Measurements from ENCODE around the gene SAMD5. TPM values are rescaled to one million over a fixed set of nuclear protein-coding genes. Genes with fewer than 3 reads are reported as not detected.

Gene SAMD5
- polyA plus RNA-seq (2011; rRNA removed): 1.5 and 2.0 TPM in 2 replicates
- 0.17 and 0.29 TPM in 2 replicates for polyA plus RNA-seq (2012; cell fraction: cytosol; rRNA removed)
- polyA plus RNA-seq (2012; cell fraction: nucleus; rRNA removed): 0.10 and 0.21 TPM in 2 replicates
- 0.67 to 0.91 TPM (median 0.79 TPM) in 3 replicates for polyA plus RNA-seq (2017; fragmentation: RNase III; extraction: RNeasy Plus Mini Kit Qiagen cat#74134 plus additional on column Dnase treatment)
- polyA minus RNA-seq (2011; rRNA and poly(A)+ RNA removed): 1.5 and 1.7 TPM in 2 replicates

DNA sequence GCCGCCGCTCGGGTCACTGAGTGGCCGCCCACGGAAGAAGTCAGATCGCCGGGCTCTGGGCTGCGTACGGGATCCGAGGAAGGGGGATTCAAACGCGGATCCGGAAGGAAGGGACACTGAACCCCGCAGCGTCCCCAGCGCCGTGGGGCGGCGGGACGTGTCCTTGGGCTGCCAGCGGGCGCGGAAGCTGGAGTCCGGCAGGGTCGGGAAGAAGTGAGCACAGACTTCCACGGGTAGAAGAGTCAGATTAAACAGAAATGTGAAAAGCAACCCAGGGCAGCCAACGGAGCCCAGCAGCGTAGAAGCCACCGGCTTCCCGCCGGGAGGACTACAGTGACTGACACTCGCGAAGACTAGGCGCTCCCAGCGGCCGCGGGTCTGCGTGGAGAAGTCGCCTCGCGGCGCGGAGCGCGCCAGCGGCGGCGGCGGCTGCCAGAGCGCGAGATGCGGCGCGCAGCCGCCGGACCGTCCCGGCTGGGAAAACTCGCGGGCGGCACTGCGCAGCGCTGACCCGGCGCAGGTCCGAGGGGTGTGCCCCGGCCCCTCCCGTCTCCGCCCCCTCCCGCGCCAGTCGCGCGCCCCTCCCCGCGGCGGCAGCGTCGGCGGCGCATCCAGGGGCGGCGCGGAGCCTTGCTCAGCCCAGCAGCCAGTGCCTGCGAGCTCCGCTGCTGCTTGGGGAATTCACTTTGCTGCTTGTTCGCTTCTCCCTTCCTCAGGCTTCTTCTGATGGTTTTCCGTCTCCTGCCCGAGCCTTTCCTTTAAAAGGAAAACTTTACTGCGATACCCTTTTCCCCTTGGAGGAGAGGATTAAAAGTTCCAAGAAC lies at the start of gene SAMD5:
Gene SAMD5 (plus strand): TSS at position 649 of the 824 bp plus-strand sequence. CDS start 239 bp downstream, outside the sequence.
- peak within 1 kb of the TSS; percentile 74 for H3K4me3 ChIP-seq
- ChIA-PET POLR2A (interaction anchor here (0.6 kb wide), 1 partner anchor 32 kb away, joined by 4 read pairs; no protein-coding TSS in a partner anchor), CTCF (interaction anchor here (0.6 to 4.3 kb wide), 9 partner anchors 12 to 670 kb away, joined by 3 to 46 read pairs (median 5); no protein-coding TSS in a partner anchor)
- H3K4me2 ChIP-seq: peak within 1 kb of the TSS; percentile 96
- DNase-seq (ENCODE audit: low read depth in 1 of 2, low spot score in 1 of 2) (peak; percentile 36 to 62), FAIRE-seq (no peak), ATAC-seq (peak; percentile 77 to 82)
- H3K27ac ChIP-seq: peak within 1 kb of the TSS; percentile 67 to 82
- no peaks in the 10 kb centered on the region for H3K9me3 ChIP-seq
- TF ChIP-seq, protein P1, sequence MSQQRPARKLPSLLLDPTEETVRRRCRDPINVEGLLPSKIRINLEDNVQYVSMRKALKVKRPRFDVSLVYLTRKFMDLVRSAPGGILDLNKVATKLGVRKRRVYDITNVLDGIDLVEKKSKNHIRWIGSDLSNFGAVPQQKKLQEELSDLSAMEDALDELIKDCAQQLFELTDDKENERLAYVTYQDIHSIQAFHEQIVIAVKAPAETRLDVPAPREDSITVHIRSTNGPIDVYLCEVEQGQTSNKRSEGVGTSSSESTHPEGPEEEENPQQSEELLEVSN (IDR thresholded peaks at IDR 0.05; ENCODE audit: borderline replicate concordance, low read depth): no peak
- TF ChIP-seq, protein P2, sequence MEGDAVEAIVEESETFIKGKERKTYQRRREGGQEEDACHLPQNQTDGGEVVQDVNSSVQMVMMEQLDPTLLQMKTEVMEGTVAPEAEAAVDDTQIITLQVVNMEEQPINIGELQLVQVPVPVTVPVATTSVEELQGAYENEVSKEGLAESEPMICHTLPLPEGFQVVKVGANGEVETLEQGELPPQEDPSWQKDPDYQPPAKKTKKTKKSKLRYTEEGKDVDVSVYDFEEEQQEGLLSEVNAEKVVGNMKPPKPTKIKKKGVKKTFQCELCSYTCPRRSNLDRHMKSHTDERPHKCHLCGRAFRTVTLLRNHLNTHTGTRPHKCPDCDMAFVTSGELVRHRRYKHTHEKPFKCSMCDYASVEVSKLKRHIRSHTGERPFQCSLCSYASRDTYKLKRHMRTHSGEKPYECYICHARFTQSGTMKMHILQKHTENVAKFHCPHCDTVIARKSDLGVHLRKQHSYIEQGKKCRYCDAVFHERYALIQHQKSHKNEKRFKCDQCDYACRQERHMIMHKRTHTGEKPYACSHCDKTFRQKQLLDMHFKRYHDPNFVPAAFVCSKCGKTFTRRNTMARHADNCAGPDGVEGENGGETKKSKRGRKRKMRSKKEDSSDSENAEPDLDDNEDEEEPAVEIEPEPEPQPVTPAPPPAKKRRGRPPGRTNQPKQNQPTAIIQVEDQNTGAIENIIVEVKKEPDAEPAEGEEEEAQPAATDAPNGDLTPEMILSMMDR (IDR thresholded peaks at IDR 0.05): no peak
- TF ChIP-seq, protein P3, sequence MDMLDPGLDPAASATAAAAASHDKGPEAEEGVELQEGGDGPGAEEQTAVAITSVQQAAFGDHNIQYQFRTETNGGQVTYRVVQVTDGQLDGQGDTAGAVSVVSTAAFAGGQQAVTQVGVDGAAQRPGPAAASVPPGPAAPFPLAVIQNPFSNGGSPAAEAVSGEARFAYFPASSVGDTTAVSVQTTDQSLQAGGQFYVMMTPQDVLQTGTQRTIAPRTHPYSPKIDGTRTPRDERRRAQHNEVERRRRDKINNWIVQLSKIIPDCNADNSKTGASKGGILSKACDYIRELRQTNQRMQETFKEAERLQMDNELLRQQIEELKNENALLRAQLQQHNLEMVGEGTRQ (IDR thresholded peaks at IDR 0.05): no peak
- no peak for TF ChIP-seq HOXB13 (CRISPR knock-in tag; IDR thresholded peaks at IDR 0.05; ENCODE audit: low read depth)
- no peak for TF ChIP-seq CEBPB (IDR thresholded peaks at IDR 0.05)
- TF ChIP-seq ZNF302 (CRISPR knock-in tag; IDR thresholded peaks at IDR 0.05): no peak
- TF ChIP-seq, protein P4, sequence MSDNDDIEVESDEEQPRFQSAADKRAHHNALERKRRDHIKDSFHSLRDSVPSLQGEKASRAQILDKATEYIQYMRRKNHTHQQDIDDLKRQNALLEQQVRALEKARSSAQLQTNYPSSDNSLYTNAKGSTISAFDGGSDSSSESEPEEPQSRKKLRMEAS (IDR thresholded peaks at IDR 0.05): no peak
- TF ChIP-seq ZFP36 (IDR thresholded peaks at IDR 0.05; ENCODE audit: borderline replicate concordance, partially characterized antibody): no peak
- no peak for TF ChIP-seq EHF (CRISPR knock-in tag; IDR thresholded peaks at IDR 0.05)
- TF ChIP-seq MYC (IDR thresholded peaks at IDR 0.05; ENCODE audit: borderline replicate concordance, low read length): no peak
- no peak for TF ChIP-seq CHD2 (IDR thresholded peaks at IDR 0.05; ENCODE audit: low read length, partially characterized antibody)
- TF ChIP-seq SREBF2 (IDR thresholded peaks at IDR 0.05): no peak
- TF ChIP-seq TFCP2L1 (CRISPR knock-in tag; IDR thresholded peaks at IDR 0.05): no peak
- WGBS (ENCODE audit: missing lambda C conversion rate): 2% methylated on average over 11 of the region's 90 CpGs
- 0 out of 3 replicates have a peak, but pooled peaks cover 5% of the 10 kb centered on the region for H3K4me1 ChIP-seq

DNA sequence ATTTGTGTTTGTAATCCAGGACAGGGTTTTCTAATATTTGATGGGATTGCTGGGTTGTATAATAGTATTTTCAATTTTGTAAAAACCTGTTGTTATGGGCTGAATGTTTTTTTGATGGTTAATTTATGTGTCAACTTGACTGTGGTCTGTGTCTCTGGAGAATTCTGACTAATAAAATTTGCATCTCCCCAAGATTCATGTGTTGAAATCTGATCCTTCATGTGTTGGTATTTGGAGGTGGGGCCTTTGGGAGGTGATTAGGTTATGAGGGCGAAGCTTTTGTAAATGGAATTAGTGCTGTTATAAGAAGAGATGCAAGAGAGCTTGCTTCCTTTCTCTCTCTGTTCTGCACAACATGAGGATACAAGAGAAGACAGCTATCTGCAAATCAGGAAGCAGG lies 48.7 kb upstream of the SAMD5 start:
- Histone ChIP-seq H3K27ac (no peak overlapping the region), H3K4me1 (no peaks in the 10 kb centered on the region), H3K4me2 (no peak overlapping the region), H3K9me3 (no peaks in the 10 kb centered on the region), H3K4me3 (no peak overlapping the region)
- 38% methylated on average over 1 of the region's 1 CpG for WGBS (ENCODE audit: missing lambda C conversion rate)
- DNase-seq (ENCODE audit: low read depth in 1 of 2, low spot score in 1 of 2): no peak
- TF ChIP-seq, protein P1 (IDR thresholded peaks at IDR 0.05; ENCODE audit: borderline replicate concordance, low read depth): no peak
- no peak for TF ChIP-seq CHD2 (IDR thresholded peaks at IDR 0.05; ENCODE audit: low read length, partially characterized antibody)
- no peak for TF ChIP-seq TFCP2L1 (CRISPR knock-in tag; IDR thresholded peaks at IDR 0.05)
- no peak for TF ChIP-seq POLR2AphosphoS2 (conservative IDR thresholded peaks at IDR 0.05; ENCODE audit: low read length)
- no peak for TF ChIP-seq RNF2 (IDR thresholded peaks at IDR 0.05; ENCODE audit: borderline replicate concordance, low read depth)
- no peak for TF ChIP-seq MAZ (IDR thresholded peaks at IDR 0.05; ENCODE audit: borderline replicate concordance, low read depth, low read length)
- no peak for TF ChIP-seq EP300 (IDR thresholded peaks at IDR 0.05)
- no peak for TF ChIP-seq NPAS2 (CRISPR knock-in tag; IDR thresholded peaks at IDR 0.05; ENCODE audit: borderline replicate concordance)
- no peak for TF ChIP-seq RCOR1 (IDR thresholded peaks at IDR 0.05; ENCODE audit: low read depth, low read length)
- no peak for TF ChIP-seq CHD4 (IDR thresholded peaks at IDR 0.05; ENCODE audit: borderline replicate concordance)
- POLR2A ChIA-PET: no interaction called here
- CTCF ChIA-PET: no interaction called here
- ATAC-seq: no peak
- FAIRE-seq: no peak
